H1 (cell line): ENCODE results near the gene EPHA4. TPM values are rescaled to one million over a fixed set of nuclear protein-coding genes. Genes with fewer than 3 reads are reported as not detected.

Experiments
- ASH2L ChIP-seq: fragments of 200-600, 300-600 bp; sonication (generic); IDR thresholded peaks from one replicate; pipeline ENCODE4 v1.7.1; 2017; ENCODE audit warnings: low read length
- ATF3 ChIP-seq: IDR thresholded peaks from 2 replicates; pipeline ENCODE4 v1.6.1; 2011; ENCODE audit warnings: low read depth, mild to moderate bottlenecking, low read length; ENCODE audit not compliant: insufficient read depth
- BACH1 ChIP-seq: IDR thresholded peaks from 2 replicates; pipeline ENCODE4 v1.6.1; 2012; ENCODE audit warnings: low read length, improper control_type of control experiment
- BCL11A ChIP-seq, 2 experiments: IDR thresholded peaks; one replicate each; pipeline ENCODE4 v1.6.1; 2011; ENCODE audit warnings: low read depth in 2 of 2, low read length in 2 of 2, mild to moderate bottlenecking in 2 of 2
- CBX5 ChIP-seq: fragments of 300-800, 300-1000 bp; sonication (generic); IDR thresholded peaks from 2 replicates; pipeline ENCODE4 v1.7.1; 2016; ENCODE audit warnings: antibody characterized with exemption, low read length, low read depth
- CBX8 ChIP-seq: fragments of 300-800, 300-1000 bp; sonication (generic); IDR thresholded peaks from 2 replicates; pipeline ENCODE4 v1.7.1; 2016; ENCODE audit warnings: low read depth, low read length, borderline replicate concordance
- CEBPB ChIP-seq: IDR thresholded peaks from 2 replicates; pipeline ENCODE4 v1.6.1; 2012; ENCODE audit warnings: low read depth, low read length
- CHD1 ChIP-seq: IDR thresholded peaks from 2 replicates; pipeline ENCODE4 v1.6.1; 2012; ENCODE audit warnings: low read depth, low read length, improper control_type of control experiment
- CHD2 ChIP-seq: IDR thresholded peaks from 2 replicates; pipeline ENCODE4 v1.6.1; 2012; ENCODE audit warnings: low read length, improper control_type of control experiment
- CREB1 ChIP-seq: IDR thresholded peaks from 2 replicates; pipeline ENCODE4 v1.6.1; 2012; ENCODE audit warnings: inconsistent platforms
- KDM5A ChIP-seq: fragments of 200-600 bp; IDR thresholded peaks from 2 replicates; pipeline ENCODE4 v1.7.1; 2012; ENCODE audit warnings: mild to moderate bottlenecking, low read length, inconsistent platforms, mixed read lengths
- POU5F1 ChIP-seq: IDR thresholded peaks from 2 replicates; pipeline ENCODE4 v1.6.1; 2011; ENCODE audit warnings: low read depth, mild to moderate bottlenecking, low read length, moderate library complexity
- RNF2 ChIP-seq: fragments of 200-900, 300-1000 bp; sonication (generic); IDR thresholded peaks from 2 replicates; pipeline ENCODE4 v1.7.1; 2016; ENCODE audit warnings: borderline replicate concordance, low read depth, mild to moderate bottlenecking, antibody characterized with exemption, low read length; ENCODE audit not compliant: poor library complexity, severe bottlenecking; ENCODE audit errors: missing control alignments
- SAP30 ChIP-seq: fragments of 300-600 bp; sonication (generic); IDR thresholded peaks from 2 replicates; pipeline ENCODE4 v1.7.1; 2012; ENCODE audit warnings: low read length, moderate library complexity, mild to moderate bottlenecking, inconsistent platforms; ENCODE audit not compliant: insufficient read depth, insufficient replicate concordance
- SP1 ChIP-seq: IDR thresholded peaks from 2 replicates; pipeline ENCODE4 v1.6.1; 2011; ENCODE audit warnings: low read depth, low read length
- TBP ChIP-seq: IDR thresholded peaks from 2 replicates; pipeline ENCODE4 v1.6.1; 2011; ENCODE audit warnings: low read depth, low read length, improper control_type of control experiment
- polyA plus RNA-seq, 7 experiments: library from polyadenylated mRNA; depleted of rRNA in 3 of 7; stranded (reverse) in 5 of 7; unstranded in 2 of 7; fragments of >200 nt in 5 of 7; fragments of 200-250 nt in 2 of 7; gene quantifications; 1 replicate in 5 of 7; 2 replicates in 1 of 7; 4 replicates in 1 of 7; pipeline versions ENCODE4 v1.2.1 to v1.2.3, GENCODE V29; 2011 to 2013; ENCODE audit warnings: missing spikeins in 2 of 7, mixed read lengths in 2 of 7
- total RNA-seq: library from RNA; stranded (reverse); fragmentation: NEBNext Ultra II Directional; extraction: Animal tissue kit (Norgen Biotek cat#: 25700); gene quantifications from 2 replicates; pipeline ENCODE4 v1.2.1, GENCODE V29; 2021

Gene EPHA4
- total and polyA plus RNA-seq, 2 of the 8 experiments (the other 6 are each of a cell fraction or from before 2014, with no cell fraction given), result 4.3 to 5.7 TPM

- TF ChIP-seq SAP30, result no peak
- TF ChIP-seq RNF2, result no peak
- no peak for TF ChIP-seq CHD2
- TF ChIP-seq ASH2L, result no peak
- no peak for TF ChIP-seq ATF3
- TF ChIP-seq TBP, result no peak
- no peak for TF ChIP-seq CHD1
- no peak for TF ChIP-seq POU5F1
- no peak for TF ChIP-seq CBX5
- TF ChIP-seq SP1, result no peak
- no peak for TF ChIP-seq KDM5A
- no peak for TF ChIP-seq CREB1
- TF ChIP-seq CEBPB, result no peak
- TF ChIP-seq CBX8, result no peak
- no peak for TF ChIP-seq BACH1
- no peak for TF ChIP-seq BCL11A (IDR thresholded peaks at IDR 0.05; ENCODE audit: low read depth in 2 of 2, low read length in 2 of 2)
Observed at GRCh38 chr2:221570321-221570935, 1.7 kb downstream of the EPHA4 start (continued).
